Activated naive CD4-positive, alpha-beta T cell treated with Interleukin-2 at 50 U/mL for 16 hours (primary cell): ENCODE data around the gene C1QTNF12.
A peak's percentile ranks its signal among the peaks of the same experiment; 100 is the strongest.
"Not testable (repeated sequence)": the region's sequence is repeated elsewhere in the genome, so short reads cannot be mapped to it uniquely, and the experiment has no call there.

Experiments used
- DNase-seq: peaks from one replicate; pipeline ENCODE4 v3.0.0-alpha.2; 2020

The C1QTNF12 gene

DNA sequence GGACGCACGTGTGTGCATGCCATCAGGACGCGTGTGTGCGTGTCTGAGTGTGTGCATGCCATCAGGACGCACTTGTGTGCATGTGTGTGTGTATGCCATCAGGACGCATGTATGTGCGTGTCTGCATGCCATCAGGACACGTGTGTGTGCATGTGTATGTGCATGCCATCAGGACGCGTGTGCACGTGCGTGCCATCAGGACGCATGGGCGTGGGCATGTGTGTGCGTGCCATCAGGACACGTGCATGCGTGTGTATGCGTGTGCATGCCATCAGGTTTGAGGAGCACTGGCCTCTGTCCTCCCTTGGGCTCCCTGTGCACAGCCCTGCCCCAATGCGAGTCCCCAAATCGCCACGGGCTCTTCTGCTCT is 12.6 kb upstream of the C1QTNF12 start:
- no peak for DNase-seq

DNA sequence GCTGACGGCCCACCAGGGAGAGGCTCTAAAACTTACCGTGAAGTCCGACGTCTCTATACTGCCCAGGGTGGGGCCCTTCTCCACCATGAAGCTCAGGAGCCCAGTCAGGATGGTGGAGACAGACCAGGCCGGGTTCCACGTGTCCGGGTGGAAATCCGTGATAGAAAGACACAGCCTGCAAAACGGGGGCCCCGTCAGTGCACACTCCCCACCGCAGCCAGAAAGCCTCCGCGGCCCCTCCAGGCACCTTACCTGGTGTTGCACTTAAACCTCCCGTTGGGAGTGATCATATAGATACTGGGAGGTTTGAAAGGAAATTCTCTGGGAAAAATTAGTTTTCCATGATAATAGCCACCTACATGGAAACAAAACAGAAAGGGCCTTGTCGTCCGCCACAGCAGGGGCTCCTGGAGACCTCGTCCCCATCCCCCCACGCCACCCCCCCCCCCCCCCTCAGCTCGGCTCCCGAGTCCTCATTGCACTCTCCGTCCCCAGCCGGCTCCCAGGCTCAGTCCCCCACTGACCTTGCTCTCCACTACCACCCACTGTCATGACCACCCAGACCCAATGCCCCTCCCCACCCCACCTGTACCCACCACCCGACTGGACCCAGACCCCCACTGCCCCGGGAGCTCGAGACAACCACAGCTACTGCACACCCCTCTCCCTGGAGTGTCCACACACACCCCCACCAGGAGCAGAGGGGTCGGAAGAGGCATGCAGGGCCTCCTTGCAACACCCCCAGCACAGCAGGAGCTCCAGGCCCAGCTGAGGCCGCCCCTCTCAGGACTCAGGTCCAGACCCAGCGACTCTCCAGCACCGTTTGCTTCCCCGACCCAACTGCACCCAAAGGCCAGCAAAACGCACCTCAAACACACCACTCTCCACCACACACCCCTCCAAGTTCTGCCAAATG is 10.7 kb upstream of the C1QTNF12 start:
- DNase-seq = no peak

DNA sequence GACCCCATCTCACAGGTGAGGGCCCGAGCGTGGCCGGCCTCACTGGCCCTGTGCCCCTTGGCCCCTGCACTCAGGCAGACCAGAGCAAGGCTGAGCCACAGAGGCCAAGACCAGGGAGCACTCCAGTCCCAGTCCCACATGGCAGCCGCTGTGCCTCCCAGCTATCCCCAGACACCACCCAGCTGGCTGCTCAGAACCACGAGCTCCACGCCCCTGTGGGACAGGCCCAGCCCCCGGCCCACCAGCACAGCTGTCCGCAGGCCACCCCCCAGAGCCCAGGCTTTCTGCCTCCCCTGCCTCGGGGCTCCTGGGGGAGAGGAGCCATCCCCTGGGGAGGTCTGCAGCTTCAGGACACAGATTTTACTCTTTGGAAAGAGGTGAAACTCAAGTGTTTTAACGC is 9.1 kb upstream of the C1QTNF12 start:
- DNase-seq = no peak

DNA sequence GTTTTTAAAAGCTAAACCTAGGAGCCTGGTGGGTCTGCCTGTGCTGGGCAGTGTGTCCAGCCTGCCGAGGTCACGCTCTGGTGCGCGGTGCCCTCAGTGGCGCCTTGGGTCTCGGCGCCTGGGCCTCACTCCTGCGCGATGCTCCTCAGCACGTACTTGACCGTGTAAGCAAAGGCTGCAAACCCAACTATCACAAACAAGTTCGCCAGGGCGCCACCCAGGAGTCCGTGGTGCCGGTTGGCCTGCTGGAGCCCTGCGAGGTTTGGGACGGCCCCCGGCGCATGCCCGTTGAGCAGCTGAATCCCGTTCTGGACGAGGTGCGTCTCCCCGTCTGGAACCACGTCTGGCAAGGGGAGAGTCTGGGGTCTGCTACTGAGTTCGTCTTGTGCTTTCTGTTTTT is 8.6 kb upstream of the C1QTNF12 start:
- no peak for DNase-seq

DNA sequence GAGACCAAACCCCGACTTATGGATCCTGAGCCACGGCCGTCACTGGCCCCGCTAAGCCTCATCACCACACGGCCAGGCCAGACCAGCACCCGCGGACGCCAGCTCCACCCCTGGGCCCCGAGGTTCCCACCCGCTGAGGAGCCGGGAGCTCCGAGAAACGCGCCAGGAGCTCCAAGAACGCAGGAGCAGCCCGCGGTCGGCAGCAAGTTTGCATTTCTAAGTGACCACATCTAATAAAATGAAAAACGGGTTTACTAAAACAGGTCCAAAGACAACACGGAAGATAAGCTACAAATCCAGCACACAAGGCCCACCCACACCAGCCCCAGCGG is 8.1 kb upstream of the C1QTNF12 start:
- DNase-seq = no peak

DNA sequence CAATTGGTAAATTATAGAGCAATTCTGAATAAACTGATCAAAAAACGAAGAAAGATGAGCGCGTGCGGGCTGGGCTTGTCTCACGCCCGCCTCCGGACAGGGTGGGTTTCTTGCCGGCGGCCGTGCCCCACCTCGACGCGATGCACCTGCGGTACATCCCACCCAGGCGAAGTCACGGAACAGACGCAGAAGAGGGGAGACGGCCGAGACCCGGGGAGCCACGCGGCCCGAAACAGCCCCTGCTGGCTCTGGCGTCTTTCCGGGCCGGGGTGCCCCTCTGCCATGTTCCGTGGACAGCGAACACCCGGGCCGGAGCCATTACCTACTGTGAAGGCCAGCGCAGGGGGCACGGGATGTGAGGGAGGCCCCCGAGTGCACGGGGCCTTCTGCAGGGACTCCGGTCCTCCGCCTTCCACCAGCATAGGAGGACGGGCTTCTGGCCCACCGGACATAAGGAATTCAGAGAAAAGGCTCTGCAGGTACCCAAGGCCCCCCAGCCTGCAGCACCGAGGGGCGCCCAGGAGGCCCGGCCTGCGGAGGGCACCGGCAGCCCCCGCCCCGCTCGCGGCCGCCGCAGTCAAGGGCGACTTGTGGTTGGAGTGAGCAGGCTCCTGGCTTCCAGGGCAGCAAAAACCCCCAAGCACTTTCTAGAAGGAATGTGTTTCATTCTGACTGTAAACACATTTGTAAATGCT is 7.6 kb upstream of the C1QTNF12 start:
- no peak for DNase-seq

DNA sequence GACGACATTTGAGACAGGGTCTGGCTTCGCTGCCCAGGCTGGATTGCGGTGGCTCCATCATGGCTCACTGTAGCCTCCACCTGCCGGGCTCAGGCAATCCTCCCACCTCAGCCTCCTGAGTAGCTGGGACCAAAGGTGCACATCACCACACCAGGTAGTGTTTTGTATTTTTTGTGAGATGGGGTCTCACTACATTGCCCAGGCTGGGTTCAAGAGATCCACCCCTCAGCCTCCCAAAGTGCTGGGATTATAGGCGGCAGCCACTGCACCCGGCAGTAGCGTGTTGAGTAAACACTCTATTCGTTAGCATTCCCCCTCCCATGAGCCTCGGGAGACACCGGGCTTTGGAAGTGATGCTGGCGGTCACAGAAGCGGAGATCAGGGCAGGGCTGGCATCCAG is 6.8 kb upstream of the C1QTNF12 start:
- DNase-seq = no peak

DNA sequence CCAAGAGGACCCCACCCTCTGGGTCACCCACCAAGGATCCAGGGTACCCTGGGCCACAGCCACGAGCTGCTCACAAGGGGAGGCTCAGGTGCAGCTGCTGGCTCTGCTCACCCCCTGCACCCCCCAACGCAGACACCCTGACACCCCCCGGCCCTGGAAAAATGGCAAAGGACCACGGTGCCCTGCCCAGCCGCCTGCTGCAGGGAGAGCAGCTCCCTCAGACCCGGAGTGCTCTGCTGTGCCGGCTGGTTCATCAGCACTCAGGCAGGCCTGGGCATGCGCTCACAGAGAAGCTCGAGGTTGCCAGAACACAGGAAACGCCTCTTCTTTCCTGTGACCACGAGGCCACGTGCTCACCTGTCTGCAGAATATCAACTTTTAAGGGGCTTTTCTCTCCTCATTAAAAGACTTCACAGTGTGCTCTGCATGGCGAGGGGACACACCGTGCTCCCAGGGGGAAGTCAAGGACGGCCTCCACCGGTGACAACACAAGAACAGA is 4.3 kb upstream of the C1QTNF12 start:
- peak; percentile 69 for DNase-seq

DNA sequence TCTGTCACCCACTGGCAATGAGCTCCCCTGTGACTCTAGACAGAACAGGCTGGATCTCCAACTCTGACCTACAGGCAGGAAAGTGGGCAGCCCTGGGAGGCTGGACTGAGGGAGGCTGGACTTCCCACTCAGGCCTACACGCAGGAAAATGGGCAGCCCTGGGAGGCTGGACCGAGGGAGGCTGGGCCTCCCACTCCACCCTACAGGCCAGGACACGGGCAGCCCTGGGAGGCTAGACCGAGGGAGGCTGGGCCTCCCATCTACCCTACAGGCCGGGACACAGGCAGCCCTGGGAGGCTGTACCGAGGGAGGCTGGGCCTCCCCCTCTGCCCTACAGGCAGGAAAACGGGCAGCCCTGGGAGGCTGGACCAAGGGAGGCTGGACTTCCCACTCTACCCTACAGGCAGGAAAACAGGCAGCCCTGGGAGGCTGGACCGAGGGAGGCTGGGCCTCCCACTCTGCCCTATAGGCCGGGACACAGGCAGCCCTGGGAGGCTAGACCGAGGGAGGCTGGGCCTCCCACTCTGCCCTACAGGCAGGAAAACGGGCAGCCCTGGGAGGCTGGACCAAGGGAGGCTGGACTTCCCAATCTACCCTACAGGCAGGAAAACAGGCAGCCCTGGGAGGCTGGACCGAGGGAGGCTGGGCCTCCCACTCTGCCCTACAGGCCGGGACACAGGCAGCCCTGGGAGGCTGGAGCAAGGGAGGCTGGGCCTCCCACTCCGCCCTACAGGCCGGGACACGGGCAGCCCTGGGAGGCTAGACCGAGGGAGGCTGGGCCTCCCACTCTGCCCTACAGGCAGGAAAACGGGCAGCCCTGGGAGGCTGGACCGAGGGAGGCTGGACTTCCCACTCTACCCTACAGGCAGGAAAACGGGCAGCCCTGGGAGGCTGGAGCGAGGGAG is 1.7 kb upstream of the C1QTNF12 start:
- DNase-seq = not testable (repeated sequence)

DNA sequence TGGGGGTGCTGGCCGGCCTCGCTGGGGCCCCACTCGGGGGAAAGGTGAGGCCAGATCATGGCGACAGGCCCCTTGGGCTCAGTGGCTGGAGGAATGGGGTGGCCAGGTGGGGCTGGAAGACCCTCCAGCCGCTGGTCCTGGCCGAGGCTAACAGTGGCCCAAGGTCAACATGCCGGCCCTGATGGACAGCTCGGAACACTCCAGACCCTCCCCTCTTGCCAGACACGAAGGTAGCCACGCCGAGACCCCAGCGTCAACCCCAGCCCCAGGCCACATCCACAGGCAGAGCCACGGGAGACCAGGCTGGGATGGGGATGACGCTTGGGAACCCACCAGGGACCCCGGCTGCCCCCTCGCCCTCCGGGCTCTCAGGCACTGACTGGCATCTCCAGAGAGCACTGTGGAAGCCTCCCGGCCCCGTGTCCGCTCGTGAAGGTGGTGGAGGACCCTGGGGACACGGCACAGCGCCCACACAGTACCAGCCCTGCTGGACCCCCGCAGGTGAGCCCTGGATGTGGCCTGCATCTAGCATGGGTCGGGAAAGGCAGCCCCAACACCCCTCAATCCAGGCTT is 905 bp upstream of the C1QTNF12 start:
- no peak for DNase-seq

DNA sequence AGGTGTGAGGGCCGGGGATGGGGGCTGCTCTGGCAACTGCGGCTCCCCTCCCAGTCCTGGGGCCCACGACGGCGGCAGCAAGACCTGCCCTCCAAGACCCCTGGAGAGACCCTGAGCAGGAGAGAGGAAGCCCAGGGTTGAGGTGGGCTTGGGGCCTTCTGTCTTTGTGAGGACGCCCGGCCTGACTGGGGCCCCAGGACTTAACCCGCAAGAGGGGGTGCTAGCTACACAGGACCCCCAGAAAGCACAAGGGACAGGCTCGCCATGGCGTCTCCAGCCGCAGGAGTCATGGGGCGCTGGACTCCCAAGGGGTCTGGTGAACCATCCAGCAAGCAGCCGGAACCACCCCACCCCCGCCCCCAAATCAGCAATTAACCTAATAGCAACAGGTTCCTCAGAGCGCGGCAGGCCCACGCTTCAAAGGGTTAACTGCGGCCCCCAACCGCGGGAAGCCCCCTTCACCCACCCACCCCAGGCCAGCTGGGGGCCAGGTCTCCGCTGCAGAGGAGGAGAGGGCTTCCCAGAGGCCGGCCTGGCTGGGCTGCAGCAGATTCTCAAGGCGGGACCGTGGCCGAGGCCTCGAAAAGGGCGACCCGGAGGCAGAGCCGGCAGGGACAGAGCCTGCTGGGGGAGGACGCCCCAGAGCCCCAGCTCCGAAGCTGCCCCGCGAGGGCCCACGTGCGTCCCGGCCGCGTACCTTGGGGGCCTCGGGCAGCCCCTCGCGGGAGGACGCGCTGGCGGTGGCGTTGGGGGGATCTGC is 525 bp downstream of the C1QTNF12 start:
- no peak for DNase-seq

DNA sequence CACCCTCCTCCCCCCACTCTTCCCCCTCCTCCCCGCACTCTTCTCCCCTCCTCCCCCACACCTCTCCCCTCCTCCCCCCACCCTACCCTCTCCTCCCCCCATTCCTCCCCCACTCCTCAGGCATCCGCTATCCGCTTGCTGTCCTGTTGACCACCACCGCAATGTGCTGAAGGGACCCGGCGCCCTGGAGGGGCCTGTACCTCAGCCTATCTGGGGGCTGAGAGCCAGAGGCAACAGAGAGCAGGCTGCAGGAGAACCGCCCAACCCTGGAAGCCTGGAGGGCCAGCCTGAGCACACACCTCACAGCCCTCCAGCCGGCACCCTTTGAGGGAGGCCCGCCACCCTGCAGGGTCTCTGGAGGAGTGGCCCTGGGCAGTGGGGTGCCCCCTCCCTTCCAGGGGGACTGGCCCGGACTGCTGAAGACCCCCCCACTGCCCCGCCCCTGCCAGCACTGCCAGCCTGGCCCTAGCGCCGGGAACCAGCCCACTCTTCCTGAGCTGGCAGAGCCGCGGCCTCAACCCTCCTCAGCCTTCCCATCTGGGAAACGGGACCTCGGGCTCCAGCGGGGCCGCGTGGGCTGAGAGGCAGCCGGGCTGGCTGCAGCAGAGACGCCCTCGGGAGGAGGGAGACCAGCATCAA is 1.2 kb downstream of the C1QTNF12 start:
- no peak for DNase-seq

DNA sequence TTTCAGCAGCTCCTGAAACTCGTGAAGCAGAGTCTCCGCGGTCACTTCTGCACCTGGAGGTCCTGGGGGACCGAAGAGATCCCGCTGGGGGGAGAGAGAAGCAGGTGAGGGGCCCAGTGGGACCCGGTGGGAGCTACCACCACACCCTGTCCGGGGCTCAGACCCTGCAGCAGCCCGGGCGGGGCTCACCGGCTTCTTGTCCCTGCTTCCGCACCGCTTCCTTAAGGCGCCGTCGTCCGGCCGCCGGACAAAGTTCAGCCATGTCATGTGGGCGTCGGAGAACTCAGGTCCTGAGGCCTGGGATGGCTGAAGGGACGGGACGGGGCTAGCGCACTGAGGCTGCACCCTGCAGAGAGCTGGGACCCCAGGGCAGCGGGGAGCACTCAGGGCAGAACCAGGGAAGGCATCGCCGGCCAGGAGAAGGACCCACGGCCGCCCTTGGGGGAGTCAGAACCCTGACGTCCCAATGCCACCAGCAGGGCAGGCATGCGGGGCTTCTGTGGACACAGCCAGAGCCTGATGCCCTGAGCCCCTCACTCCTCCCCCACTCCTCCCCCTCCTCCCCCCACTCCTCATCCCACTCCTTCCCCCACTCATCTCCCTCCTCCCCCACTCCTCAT is 2.2 kb downstream of the C1QTNF12 start:
- no peak for DNase-seq

DNA sequence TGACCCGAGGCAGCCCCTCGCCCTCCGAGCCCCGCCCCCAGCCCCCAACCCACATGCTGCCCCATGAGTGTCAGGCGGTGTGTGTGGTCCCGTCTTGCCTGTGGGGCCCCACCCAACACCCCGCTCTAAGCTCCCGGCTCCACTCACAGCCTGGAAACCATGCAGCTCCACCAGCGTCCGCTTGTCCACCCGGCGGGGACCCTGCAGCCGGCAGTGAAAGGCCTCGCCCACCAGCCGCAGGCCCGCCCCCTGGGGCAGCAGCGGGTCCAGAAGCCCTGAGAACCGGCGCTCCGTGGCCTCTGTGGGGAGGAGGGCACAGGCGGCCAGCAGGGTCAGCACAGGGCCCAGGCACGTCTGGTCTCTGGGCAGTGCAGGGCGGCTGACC is 2.7 kb downstream of the C1QTNF12 start:
- no peak for DNase-seq

DNA sequence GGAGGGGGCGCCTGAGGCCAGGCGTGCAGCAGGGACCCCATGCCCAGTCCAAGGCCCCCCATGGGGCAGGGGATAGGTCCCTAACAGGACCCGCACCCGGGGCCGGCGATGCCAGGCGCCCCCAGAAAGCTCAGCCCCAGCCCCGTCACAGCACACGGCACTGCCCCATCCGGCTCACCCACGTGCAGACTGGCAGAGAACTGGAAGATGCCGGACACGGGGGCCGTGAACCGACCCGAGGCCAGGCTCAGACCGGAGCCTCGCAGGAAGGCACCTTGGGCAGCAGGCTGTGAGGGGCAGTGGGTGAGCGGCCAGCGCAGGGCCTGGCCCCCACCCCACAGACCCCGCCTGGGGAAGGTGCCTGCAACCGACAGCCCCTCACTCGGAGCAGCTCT is 3.3 kb downstream of the C1QTNF12 start:
- no peak for DNase-seq

DNA sequence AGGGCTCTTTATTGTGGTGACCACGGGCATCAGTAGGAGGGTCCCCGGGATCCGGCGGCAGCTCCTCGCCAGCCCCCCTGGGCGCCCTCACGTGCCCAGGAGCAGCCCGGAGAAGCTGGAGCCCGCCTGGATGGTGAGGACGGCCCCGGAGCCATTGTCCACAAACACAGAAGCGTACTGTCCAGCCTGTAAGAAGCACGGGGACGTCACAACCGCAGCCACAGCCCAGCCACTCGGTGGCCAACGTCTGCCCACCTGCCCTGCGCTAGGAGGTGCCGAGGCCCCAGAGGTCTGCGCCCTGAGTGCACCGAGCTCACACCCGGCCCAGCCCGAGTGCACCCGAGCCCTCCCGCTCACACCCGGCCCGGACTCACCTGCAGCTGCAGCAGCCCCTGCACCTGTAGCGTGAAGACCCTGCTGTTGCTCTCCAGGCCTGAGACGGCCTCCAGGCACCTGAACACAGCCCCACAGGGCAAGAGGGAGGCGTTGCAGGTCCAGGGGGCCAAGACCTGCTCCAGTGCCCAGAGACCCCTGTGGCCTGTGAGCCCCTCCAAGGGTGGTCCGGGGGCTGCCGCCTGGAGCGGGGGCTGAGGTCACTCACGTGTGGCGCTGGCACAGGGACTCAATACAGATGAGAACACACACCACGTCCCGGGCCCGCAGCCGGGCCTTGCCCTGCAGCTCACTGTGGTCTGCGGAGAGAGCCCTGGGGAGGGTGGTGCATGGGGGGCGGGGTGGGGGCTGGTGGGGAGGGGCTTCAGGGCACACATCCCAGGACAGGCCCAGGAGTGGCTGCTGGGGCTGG is 3.9 kb downstream of the C1QTNF12 start:
- DNase-seq = no peak

DNA sequence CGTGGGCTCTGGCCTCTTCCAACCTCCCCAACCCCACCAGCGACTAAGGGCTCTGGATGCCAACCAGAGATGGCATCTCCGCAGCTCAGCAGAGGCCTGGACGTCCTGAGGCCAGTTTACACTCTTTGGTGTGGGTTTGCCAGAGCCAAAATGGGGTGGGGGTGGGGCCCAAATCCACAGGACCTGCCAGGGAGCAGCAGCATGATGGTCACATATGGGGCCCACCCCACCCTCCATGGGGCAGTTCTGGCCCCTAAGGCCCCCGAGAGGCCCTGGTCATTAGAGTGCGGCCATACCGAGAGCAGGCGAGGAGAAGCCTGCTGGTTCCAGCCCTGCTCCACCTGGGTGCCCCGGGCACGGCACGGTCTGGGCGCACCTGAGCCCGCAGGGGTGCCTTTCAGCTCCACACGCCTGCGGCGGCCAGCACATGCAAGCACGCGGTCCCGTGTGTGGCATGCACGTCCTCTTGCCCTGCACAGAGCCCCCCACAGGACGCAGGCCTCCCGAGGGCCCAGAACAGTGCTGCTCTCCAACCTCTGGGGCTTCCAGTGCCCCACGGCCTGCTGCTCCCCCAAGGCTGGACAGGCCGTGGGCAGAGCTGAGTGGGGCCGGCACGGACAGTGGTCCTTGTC is 4.8 kb downstream of the C1QTNF12 start:
- no peak for DNase-seq

DNA sequence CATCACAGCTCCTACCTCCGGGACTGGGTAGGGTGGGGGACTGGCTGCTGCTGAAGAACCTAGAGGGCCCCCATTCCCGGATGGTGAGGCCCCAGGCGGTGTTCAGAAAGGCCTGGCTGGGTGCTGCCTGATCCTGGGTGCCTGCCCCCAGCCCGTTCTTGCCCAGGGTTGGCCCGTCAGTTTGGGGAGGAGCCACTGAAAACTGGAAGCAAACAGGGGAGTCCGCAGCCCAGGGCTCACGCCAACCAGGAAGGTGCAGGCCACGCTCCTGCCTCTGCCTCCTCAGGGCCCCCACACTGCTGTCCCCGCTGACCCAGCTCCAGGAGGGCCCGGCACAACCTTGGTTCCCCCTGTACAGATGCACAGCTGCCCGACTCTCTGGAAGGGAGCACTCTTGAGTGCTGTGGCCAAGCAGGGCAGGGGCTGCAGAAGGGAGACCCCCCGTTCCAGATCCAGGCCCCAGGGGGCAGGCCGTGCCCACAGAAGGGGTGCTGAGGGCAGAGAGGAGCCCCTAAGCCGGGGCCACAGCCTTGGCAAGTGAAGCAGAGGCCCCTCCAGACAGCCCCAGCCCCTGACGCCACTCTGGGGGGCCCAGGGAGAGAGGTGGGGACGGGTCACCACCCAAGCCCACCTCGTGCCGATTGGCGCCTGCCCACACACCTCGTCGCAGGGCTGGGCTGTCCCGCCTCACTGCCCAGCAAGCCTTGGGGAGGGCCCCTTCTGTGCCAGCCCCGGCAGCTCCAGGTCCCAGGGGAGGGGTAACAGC is 5.5 kb downstream of the C1QTNF12 start:
- no peak for DNase-seq

DNA sequence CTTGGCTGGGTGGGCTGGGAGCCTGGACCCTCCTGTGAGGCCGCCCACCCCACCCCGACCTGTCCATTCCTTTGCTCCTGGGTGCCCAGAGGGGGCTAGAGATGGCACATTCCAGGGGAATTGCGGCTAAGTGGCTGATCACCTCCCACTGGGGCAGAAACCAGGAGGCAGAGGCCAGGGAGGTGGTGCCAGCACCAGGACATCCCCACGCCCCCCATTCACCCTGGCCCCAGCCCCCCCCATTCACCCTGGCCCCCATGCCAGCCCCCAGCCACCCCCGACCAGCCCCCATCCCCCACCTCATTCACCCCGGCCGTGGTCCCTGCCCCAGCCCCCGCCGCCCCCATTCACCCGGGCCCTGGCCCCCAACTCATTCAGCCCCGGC is 6.2 kb downstream of the C1QTNF12 start:
- DNase-seq = no peak
